IMR-90 (cell line): Measurements from ENCODE around the gene C9orf50. TPM values are rescaled to one million over a fixed set of nuclear protein-coding genes. Genes with fewer than 3 reads are reported as not detected.

Source experiments
- ATAC-seq: fragments of 200-7000 bp; cut with Tn5 transposase; 2 replicates; pipeline ENCODE4 v1.9.1; 2020; ENCODE audit warnings: low read depth, mild to moderate bottlenecking, moderate library complexity
- BruUV-seq: library from RNA; stranded (reverse); fragments of 400-500 nt; replicated peaks from 2 replicates; lab custom pipeline; 2021; lab: Mats Ljungman, UMichigan
- CTCF ChIA-PET: fragments of 300-600 bp; formaldehyde crosslinking; extraction: SDS; loops from one replicate; lab custom pipeline; 2021; ENCODE audit warnings: antibody characterized with exemption; lab: Yijun Ruan, JAX
- POLR2A ChIA-PET: fragments of 300-600 bp; sonication (Branson Sonifier 250); formaldehyde crosslinking; loops from one replicate; lab custom pipeline; 2022; ENCODE audit warnings: antibody characterized with exemption; ENCODE audit not compliant: unreplicated experiment; lab: Charles Lee
- DNase-seq: peaks from one replicate; pipeline ENCODE4 v3.0.0; 2013
- H2AFZ ChIP-seq: replicated peaks from 2 replicates; pipeline ENCODE3; 2013; ENCODE audit warnings: low read length, mild to moderate bottlenecking; ENCODE audit not compliant: poor library complexity
- H2AK5ac ChIP-seq: 2 replicates; pipeline ENCODE4 v1.6.1; 2013; ENCODE audit warnings: low read depth, low read length, inconsistent platforms
- H2AK9ac ChIP-seq: replicated peaks from 2 replicates; pipeline ENCODE3; 2013; ENCODE audit warnings: mild to moderate bottlenecking, low read depth, low read length, moderate library complexity; ENCODE audit not compliant: poor library complexity
- H2BK120ac ChIP-seq: 2 replicates; pipeline ENCODE4 v1.6.1; 2013; ENCODE audit warnings: low read depth, low read length, inconsistent platforms
- H2BK15ac ChIP-seq: 3 replicates; pipeline ENCODE4 v1.6.1; 2013; ENCODE audit warnings: low read depth, low read length, inconsistent platforms
- H2BK20ac ChIP-seq: 2 replicates; pipeline ENCODE4 v1.6.1; 2013; ENCODE audit warnings: low read depth, mild to moderate bottlenecking, inconsistent platforms, low read length, moderate library complexity
- H2BK5ac ChIP-seq: 2 replicates; pipeline ENCODE4 v1.6.1; 2013; ENCODE audit warnings: mild to moderate bottlenecking, low read depth, low read length, inconsistent platforms; ENCODE audit not compliant: poor library complexity, severe bottlenecking
- H3K14ac ChIP-seq: replicated peaks from 2 replicates; pipeline ENCODE4 v1.6.1; 2013; ENCODE audit warnings: low read depth, low read length, inconsistent platforms
- H3K18ac ChIP-seq: 2 replicates; pipeline ENCODE4 v1.6.1; 2013; ENCODE audit warnings: low read depth, low read length, control low read depth
- H3K23ac ChIP-seq: 2 replicates; pipeline ENCODE4 v1.6.1; 2013; ENCODE audit warnings: low read depth, low read length, inconsistent platforms
- H3K27ac ChIP-seq: 2 replicates; pipeline ENCODE4 v1.5.1; 2013; ENCODE audit warnings: mild to moderate bottlenecking, control low read depth, low read length; ENCODE audit not compliant: insufficient read depth
- H3K27me3 ChIP-seq: 2 replicates; pipeline ENCODE4 v1.6.1; 2013; ENCODE audit warnings: low read length; ENCODE audit not compliant: control insufficient read depth, insufficient read depth
- H3K36me3 ChIP-seq: 2 replicates; pipeline ENCODE4 v1.6.1; 2013; ENCODE audit warnings: low read length, mixed read lengths; ENCODE audit not compliant: control insufficient read depth, insufficient read depth
- H3K4ac ChIP-seq: 2 replicates; pipeline ENCODE4 v1.6.1; 2013; ENCODE audit warnings: low read depth, low read length, inconsistent platforms
- H3K4me1 ChIP-seq: 2 replicates; pipeline ENCODE4 v1.6.1; 2013; ENCODE audit warnings: low read length, mixed read lengths; ENCODE audit not compliant: control insufficient read depth, insufficient read depth
- H3K4me2 ChIP-seq: 2 replicates; pipeline ENCODE4 v1.6.1; 2013; ENCODE audit warnings: low read depth, mild to moderate bottlenecking, control low read depth, low read length, moderate library complexity
- H3K4me3 ChIP-seq: 2 replicates; pipeline ENCODE4 v1.5.1; 2013; ENCODE audit warnings: low read depth, mild to moderate bottlenecking, control low read depth, low read length, moderate library complexity; ENCODE audit not compliant: insufficient read depth
- H3K56ac ChIP-seq: 2 replicates; pipeline ENCODE4 v1.6.1; 2013; ENCODE audit warnings: low read length, inconsistent platforms; ENCODE audit not compliant: insufficient read depth; ENCODE audit errors: extremely low read depth
- H3K79me1 ChIP-seq, 2 experiments: 2 replicates each; pipeline ENCODE4 v1.6.1; 2013; ENCODE audit warnings: low read length in 2 of 2, inconsistent platforms in 1 of 2, low read depth in 1 of 2
- H3K9ac ChIP-seq: 2 replicates; pipeline ENCODE4 v1.6.1; 2013; ENCODE audit warnings: low read depth, low read length, control low read depth
- H3K9me1 ChIP-seq: 2 replicates; pipeline ENCODE4 v1.6.1; 2013; ENCODE audit warnings: low read length, inconsistent platforms; ENCODE audit not compliant: insufficient read depth
- H3K9me3 ChIP-seq: 2 replicates; pipeline ENCODE4 v1.6.1; 2013; ENCODE audit warnings: low read length; ENCODE audit not compliant: control insufficient read depth, insufficient read depth
- H4K20me1 ChIP-seq: 2 replicates; pipeline ENCODE4 v1.6.1; 2013; ENCODE audit warnings: low read length, inconsistent platforms; ENCODE audit not compliant: insufficient read depth
- H4K5ac ChIP-seq: 2 replicates; pipeline ENCODE4 v1.6.1; 2013; ENCODE audit warnings: mild to moderate bottlenecking, low read depth, low read length, control low read depth
- H4K8ac ChIP-seq, 2 experiments: 2 replicates each; pipeline ENCODE4 v1.6.1; 2013; ENCODE audit warnings: low read depth in 2 of 2, low read length in 2 of 2, control low read depth in 1 of 2, inconsistent platforms in 1 of 2
- H4K91ac ChIP-seq: 2 replicates; pipeline ENCODE4 v1.6.1; 2013; ENCODE audit warnings: low read depth, low read length, inconsistent platforms; ENCODE audit not compliant: insufficient read depth
- BHLHE40 ChIP-seq: fragments of 150-350 bp; IDR thresholded peaks from 2 replicates; pipeline ENCODE4 v1.6.1; 2016; ENCODE audit warnings: mild to moderate bottlenecking, low read depth, low read length
- CHD1 ChIP-seq: IDR thresholded peaks from 2 replicates; pipeline ENCODE4 v1.6.1; 2012; ENCODE audit warnings: low read depth, low read length, improper control_type of control experiment
- FOS ChIP-seq: fragments of 150-350 bp; IDR thresholded peaks from 2 replicates; pipeline ENCODE4 v1.6.1; 2016; ENCODE audit warnings: low read depth, low read length
- MAZ ChIP-seq: IDR thresholded peaks from 2 replicates; pipeline ENCODE4 v1.6.1; 2012; ENCODE audit warnings: low read depth, mild to moderate bottlenecking, low read length, improper control_type of control experiment, moderate library complexity, borderline replicate concordance
- MXI1 ChIP-seq: IDR thresholded peaks from 2 replicates; pipeline ENCODE4 v1.6.1; 2012; ENCODE audit warnings: low read depth, mild to moderate bottlenecking, low read length, moderate library complexity, borderline replicate concordance
- RCOR1 ChIP-seq: IDR thresholded peaks from 2 replicates; pipeline ENCODE4 v1.6.1; 2012; ENCODE audit warnings: mild to moderate bottlenecking, low read length, improper control_type of control experiment; ENCODE audit not compliant: insufficient replicate concordance
- USF2 ChIP-seq: fragments of 150-350 bp; IDR thresholded peaks from 2 replicates; pipeline ENCODE4 v1.6.1; 2017; ENCODE audit warnings: mild to moderate bottlenecking, antibody characterized with exemption, low read length, low read depth
- WGBS, 2 experiments: methylation state at CpG; one replicate each; pipeline versions ENCODE4 v1.1.5 to v1.1.7; 2013; ENCODE audit warnings: missing lambda C conversion rate in 2 of 2; ENCODE audit not compliant: insufficient read length in 1 of 2; ENCODE audit errors: extremely low coverage in 2 of 2; 5-methylcytosine and 5-hydroxymethylcytosine counted together
- dilution Hi-C: fragments of 300-500 bp; cut with HindIII; formaldehyde crosslinking; loops from one replicate; pipeline ENCODE4 v1.14.3; 2018; ENCODE audit warnings: low sequenced_read_pairs; ENCODE audit not compliant: unreplicated experiment
- in situ Hi-C: fragments of 300-500 bp; cut with MboI; formaldehyde crosslinking; loops from 3 replicates; pipeline ENCODE4 v1.14.3; 2019; ENCODE audit warnings: low sequenced_read_pairs, inconsistent platforms, mixed read lengths
- intact Hi-C: fragments of 100-400 bp; cut with micrococcal nuclease; formaldehyde crosslinking; loops from 2 replicates; pipeline ENCODE4 v1.10.0; 2022
- polyA plus RNA-seq, 3 experiments: library from polyadenylated mRNA; depleted of rRNA; stranded (reverse); fragments of >200 nt; gene quantifications; 2 replicates each; pipeline ENCODE4 v1.2.3, GENCODE V29; 2012; ENCODE audit warnings: low replicate concordance in 1 of 3
- total RNA-seq: library from RNA; depleted of rRNA; stranded (reverse); fragments of >200 nt; gene quantifications from 2 replicates; pipeline ENCODE4 v1.2.3, GENCODE V29; 2012

The C9orf50 gene
- total and polyA plus RNA-seq, 2 of the 4 experiments (the other 2 are of a cell fraction) = 0.09 TPM; not detected in 1

- peaks cover 40% of the 10 kb centered on the region for H3K4me1 ChIP-seq
- H2BK15ac ChIP-seq = no peak overlapping the region
- no peaks in the 10 kb centered on the region for H3K9me3 ChIP-seq
- no peak overlapping the region for H2BK20ac ChIP-seq
- no peak overlapping the region for H3K9ac ChIP-seq
- H3K9me1 ChIP-seq = peaks cover 41% of the 10 kb centered on the region
- H3K4ac ChIP-seq = peak overlapping the region; percentile 32; the same call in 1 of the 2 replicates
- no peak overlapping the region for H4K91ac ChIP-seq
- H4K5ac ChIP-seq = no peak overlapping the region
- in situ Hi-C loops (no loop called here), intact Hi-C loops (no loop called here), dilution Hi-C loops (no loop called here)
- no peak overlapping the region for H3K56ac ChIP-seq
- peak overlapping the region; percentile 24; the same call in 1 of the 2 replicates for H3K23ac ChIP-seq
- 0 out of 2 replicates have a peak overlapping the region, but pooled peaks have one; percentile 2 for H3K27ac ChIP-seq
- peak overlapping the region; percentile 27 for H2BK5ac ChIP-seq
- H2AK9ac ChIP-seq = peak overlapping the region; percentile 67
- no peak overlapping the region for H2BK120ac ChIP-seq
- ATAC-seq (no peak), DNase-seq (no peak)
- H4K8ac ChIP-seq = no peak overlapping the region
- H3K36me3 ChIP-seq = peaks cover 44% of the 10 kb centered on the region
- no peak overlapping the region for H3K14ac ChIP-seq
- no peak overlapping the region for H3K18ac ChIP-seq
- CTCF ChIA-PET = no interaction called here
- peaks cover 92% of the 10 kb centered on the region for H4K20me1 ChIP-seq
- BruUV-seq = no TSS peak
- no peak overlapping the region for H3K4me3 ChIP-seq
- peaks cover 16 to 83% of the 10 kb centered on the region in 2 experiments for H3K79me1 ChIP-seq
- WGBS, 2 experiments = 56% methylated on average over 3 of the region's 19 CpGs; no CpG with 5 or more reads in 1 of the 2 experiments
- H2AFZ ChIP-seq = no peak overlapping the region
- peak overlapping the region; percentile 76 for H2AK5ac ChIP-seq
- no peak for TF ChIP-seq FOS
- TF ChIP-seq USF2 = no peak
- TF ChIP-seq MXI1 = no peak
- TF ChIP-seq BHLHE40 = no peak
- TF ChIP-seq MAZ = no peak
- no peak for TF ChIP-seq RCOR1
- TF ChIP-seq CHD1 = no peak
- H3K27me3 ChIP-seq = no peaks in the 10 kb centered on the region
- no peak overlapping the region for H3K4me2 ChIP-seq
- POLR2A ChIA-PET = no interaction called here
Measured at GRCh38 chr9:129631674-129632129, 10.8 kb upstream of the C9orf50 start.
